Fibroblast of skin of left biceps (primary cell): ENCODE results near the gene PRR5.
"Not testable (repeated sequence)": the region's sequence is repeated elsewhere in the genome, so short reads cannot be mapped to it uniquely, and the experiment has no call there.

Source experiments
- DNase-seq, 2 experiments: peaks; one replicate each; pipeline ENCODE4 v3.0.0-alpha.2; 2013; ENCODE audit warnings: low read depth in 2 of 2

Gene PRR5

GRCh38 chr22:44673406-44673805, 28.6 kb upstream of the PRR5 start:
- DNase-seq = no peak

DNA sequence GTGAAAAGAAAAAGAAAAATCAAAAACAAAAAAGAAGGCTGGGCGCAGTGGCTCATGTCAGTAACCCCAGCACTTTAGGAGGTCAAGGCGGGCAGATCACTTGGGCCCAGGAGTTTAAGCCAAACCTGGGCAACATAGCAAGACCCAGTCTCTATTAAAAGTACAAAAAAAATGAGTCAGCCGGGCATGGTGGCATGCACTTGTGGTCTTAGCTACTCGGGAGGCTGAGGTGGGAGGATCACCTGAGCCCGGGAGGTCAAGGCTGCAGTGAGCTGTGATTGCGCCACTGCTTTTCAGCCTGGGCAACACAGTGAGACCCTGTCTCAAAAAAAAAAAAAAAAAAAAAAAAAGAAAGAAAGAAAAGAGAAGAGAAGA, 26.0 kb upstream of the PRR5 start:
- not testable (repeated sequence) for DNase-seq

- DNase-seq = no peak
Measured at GRCh38 chr22:44676441-44677352, 25.3 kb upstream of the PRR5 start.

DNA sequence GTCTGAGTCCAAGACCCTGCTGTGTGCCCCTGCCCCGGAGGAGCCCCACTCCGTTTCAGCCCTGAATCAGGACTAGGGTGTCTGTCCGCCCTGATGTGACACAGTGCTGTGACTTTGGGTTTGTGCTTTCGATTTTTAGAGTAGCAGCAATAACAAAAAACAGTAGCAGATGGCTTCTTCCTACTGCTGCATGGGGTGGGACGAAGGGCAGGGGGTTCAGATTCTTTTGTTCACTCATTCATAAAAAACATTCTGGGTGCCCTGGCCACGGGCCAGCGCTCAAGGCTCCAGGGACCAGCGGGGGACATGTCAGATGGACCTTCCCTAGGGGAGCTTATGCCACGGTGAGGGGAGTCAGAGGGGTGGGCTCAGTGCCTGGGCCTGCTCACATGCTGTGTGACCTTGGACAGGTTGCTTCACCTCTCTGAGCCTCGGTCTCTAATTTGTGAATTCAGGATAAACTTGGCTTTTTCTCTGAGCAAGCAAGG, 24.6 kb upstream of the PRR5 start:
- DNase-seq = no peak

- DNase-seq = no peak
Measured at GRCh38 chr22:44677871-44678555, 24.0 kb upstream of the PRR5 start.

GRCh38 chr22:44678556-44679305, 23.3 kb upstream of the PRR5 start:
- no peak for DNase-seq

DNA sequence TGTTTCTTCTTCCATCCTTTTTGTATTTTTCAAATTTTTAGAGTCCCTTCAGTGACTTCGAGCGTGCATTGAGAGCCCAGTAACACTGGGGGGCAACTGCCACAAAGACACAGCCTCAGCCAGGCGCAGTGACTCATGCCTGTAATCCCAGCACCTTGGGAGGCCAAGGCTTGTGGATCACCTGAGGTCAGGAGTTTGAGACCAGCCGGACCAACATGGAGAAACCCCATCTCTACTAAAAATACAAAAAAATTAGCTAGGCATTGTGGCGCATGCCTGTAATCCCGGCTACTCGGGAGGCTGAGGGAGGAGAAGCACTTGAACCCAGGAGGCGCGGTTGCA, 22.7 kb upstream of the PRR5 start:
- DNase-seq = not testable (repeated sequence)

GRCh38 chr22:44680058-44680457, 21.9 kb upstream of the PRR5 start:
- no peak for DNase-seq

GRCh38 chr22:44680481-44680894, 21.5 kb upstream of the PRR5 start:
- no peak for DNase-seq

GRCh38 chr22:44682556-44683168, 19.3 kb upstream of the PRR5 start:
- no peak for DNase-seq

DNA sequence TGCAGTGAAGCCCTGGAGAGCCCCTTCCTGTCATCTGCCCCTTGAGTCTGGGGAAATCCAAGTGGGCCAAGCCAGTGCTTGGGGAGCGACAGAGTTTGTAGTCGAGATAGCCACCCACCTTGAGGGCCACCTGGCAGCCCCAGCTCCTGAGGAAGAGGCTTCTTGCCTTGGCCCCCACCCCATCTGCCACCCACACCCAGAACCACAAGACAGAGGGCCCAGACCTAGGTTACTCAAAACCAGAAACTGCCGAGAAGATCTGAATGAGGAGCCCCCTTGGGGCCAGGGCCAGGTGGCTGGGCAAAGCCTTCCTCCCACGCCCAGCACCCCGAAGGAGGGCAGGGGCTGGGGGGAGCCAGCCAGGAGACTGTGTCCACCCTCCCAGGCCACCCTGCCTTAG, 18.8 kb upstream of the PRR5 start:
- DNase-seq = no peak

- DNase-seq = no peak
Measured at GRCh38 chr22:44683881-44684280, 18.1 kb upstream of the PRR5 start.

DNA sequence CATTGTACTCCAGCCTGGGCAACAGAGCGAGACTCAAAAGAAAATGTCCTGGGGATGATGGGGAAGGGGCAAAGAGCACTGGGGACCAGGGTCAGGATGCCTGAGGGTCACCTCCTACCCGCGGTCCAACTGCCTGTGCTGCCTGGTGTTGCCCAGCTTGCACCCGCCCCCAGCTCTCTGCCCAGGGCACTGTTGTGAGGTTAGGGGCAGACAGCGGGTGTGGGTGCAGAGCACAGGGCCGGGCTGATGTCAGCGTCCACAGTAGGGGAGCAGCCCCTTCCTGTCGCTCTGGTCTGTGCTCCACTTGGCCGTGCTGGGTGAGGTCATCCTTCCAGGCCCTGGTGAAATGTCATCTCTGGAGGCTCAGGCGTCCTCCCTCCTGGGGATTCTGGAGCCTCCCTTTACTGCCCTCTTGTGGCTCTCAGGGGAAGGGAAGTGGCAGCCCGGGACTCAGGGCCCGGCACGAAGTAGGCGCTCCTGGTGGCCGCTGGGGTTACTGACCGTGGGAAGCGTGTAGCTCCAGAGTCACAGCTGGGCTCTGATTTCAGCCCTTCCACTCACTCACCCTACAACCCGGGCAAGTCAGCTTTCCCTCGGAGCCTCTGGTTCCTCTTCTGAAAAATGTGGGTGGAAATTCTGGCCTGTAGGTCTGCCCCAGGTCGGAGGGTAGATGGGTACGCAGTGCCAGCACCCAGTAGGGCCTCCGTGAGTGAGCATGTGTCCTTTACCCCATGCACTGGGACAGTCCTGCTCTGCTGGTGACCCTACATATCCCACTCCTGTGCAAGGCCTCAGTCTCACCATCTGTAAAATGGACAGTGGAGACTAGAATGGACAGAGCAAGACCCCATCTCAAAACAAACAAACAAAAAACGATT, 17.3 kb upstream of the PRR5 start:
- DNase-seq = peak; percentile 44 to 47

- no peak for DNase-seq
Measured at GRCh38 chr22:44685384-44686056, 16.5 kb upstream of the PRR5 start.

DNA sequence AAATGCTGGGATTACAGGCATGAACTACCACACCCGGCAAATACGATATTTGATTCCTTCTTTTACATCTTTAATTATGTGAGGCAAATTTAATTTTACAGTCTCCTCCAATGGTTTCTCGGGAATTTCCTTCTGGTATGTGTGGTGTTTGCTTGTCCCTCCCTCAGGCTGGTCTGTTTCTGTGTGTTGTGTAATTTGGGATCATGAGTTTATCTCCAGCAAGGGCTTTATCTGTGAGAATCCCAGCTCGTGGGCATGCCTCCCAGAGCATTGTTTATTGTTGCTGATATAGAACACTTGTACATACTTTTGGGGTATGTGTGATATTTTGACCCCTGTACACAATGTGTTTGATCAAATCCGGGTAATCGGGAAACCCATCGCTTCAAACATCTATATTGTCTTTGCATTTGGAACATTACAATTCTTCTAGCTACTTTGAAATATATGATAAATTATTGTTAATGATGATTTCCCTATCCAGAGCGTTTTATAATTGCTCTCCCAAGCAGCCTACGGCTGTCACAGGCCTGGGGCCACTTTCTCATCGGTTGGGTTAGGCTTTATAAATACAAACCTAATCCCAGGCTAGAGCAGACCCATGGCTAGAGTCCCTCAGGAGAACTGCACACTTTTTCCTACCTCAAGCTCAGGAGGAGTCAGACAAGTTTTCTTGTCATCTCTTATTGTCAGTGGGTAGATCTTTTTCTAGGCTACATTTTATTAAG, 15.0 kb upstream of the PRR5 start:
- DNase-seq = no peak

GRCh38 chr22:44689173-44689572, 12.8 kb upstream of the PRR5 start:
- no peak for DNase-seq

DNA sequence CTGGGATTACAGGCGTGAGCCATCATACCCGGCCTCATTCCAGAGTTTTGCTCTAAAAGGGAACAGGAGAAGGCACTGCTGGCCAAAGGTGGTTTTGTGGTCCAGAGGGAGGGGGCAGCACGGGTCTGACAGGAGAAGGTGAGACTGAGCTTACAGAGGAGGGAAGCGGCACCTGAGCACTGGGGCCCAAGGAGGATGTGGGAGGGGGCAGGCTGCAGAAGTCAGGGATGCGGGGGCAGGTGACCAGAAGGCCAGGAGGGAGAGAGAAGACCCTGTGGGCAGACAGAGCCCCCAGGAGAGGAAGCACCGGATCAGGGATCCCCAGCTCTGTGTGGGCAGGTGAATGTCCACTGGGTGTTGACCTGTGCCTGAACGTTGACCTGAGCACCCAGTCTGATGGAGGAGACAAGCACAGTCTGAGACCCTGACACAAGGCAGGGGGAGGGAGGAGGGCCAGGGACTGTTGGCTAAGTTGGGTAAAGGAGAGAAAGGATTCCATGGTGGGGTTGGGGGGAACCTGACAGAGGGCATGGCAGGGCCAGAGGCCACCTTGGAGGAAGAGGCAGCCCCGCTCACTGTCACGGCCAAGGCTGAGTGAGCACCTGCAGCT, 12.0 kb upstream of the PRR5 start:
- DNase-seq = no peak

- DNase-seq = no peak
Measured at GRCh38 chr22:44691796-44692661, 10.0 kb upstream of the PRR5 start.
